H1 (cell line): ENCODE measurements around the gene PARK7. TPM values are rescaled to one million over a fixed set of nuclear protein-coding genes. Genes with fewer than 3 reads are reported as not detected.

ENCODE experiments used
- CEBPB ChIP-seq: IDR thresholded peaks from 2 replicates; pipeline ENCODE4 v1.6.1; 2012; ENCODE audit warnings: low read depth, low read length
- EGR1 ChIP-seq: IDR thresholded peaks from 2 replicates; pipeline ENCODE4 v1.6.1; 2011; ENCODE audit warnings: low read depth, low read length, borderline replicate concordance
- SAP30 ChIP-seq: fragments of 300-600 bp; sonication (generic); IDR thresholded peaks from 2 replicates; pipeline ENCODE4 v1.7.1; 2012; ENCODE audit warnings: low read length, moderate library complexity, mild to moderate bottlenecking, inconsistent platforms; ENCODE audit not compliant: insufficient read depth, insufficient replicate concordance
- polyA plus RNA-seq, 7 experiments: library from polyadenylated mRNA; depleted of rRNA in 3 of 7; stranded (reverse) in 5 of 7; unstranded in 2 of 7; fragments of >200 nt in 5 of 7; fragments of 200-250 nt in 2 of 7; gene quantifications; 1 replicate in 5 of 7; 2 replicates in 1 of 7; 4 replicates in 1 of 7; pipeline versions ENCODE4 v1.2.1 to v1.2.3, GENCODE V29; 2011 to 2013; ENCODE audit warnings: missing spikeins in 2 of 7, mixed read lengths in 2 of 7
- total RNA-seq: library from RNA; stranded (reverse); fragmentation: NEBNext Ultra II Directional; extraction: Animal tissue kit (Norgen Biotek cat#: 25700); gene quantifications from 2 replicates; pipeline ENCODE4 v1.2.1, GENCODE V29; 2021

The PARK7 gene
- total and polyA plus RNA-seq, 2 of the 8 experiments (the other 6 are each of a cell fraction or from before 2014, with no cell fraction given) = 206 to 383 TPM

GRCh38 chr1:8016210-8016894 is 54.8 kb downstream of the PARK7 start (continued):
- no peak for TF ChIP-seq SAP30
- peak; percentile 49; the same call in 1 of the 2 replicates for TF ChIP-seq CEBPB
- TF ChIP-seq EGR1 = no peak
